ENCODE results near the gene DCAF10. TPM values are rescaled to one million over a fixed set of nuclear protein-coding genes. Genes with fewer than 3 reads are reported as not detected.

DCAF10 gene
- total and polyA plus RNA-seq, 10 of the 15 experiments (the other 5 are each of a cell fraction or from before 2014, with no cell fraction given): 3.9 to 21.7 (median 9.8) TPM

DNA sequence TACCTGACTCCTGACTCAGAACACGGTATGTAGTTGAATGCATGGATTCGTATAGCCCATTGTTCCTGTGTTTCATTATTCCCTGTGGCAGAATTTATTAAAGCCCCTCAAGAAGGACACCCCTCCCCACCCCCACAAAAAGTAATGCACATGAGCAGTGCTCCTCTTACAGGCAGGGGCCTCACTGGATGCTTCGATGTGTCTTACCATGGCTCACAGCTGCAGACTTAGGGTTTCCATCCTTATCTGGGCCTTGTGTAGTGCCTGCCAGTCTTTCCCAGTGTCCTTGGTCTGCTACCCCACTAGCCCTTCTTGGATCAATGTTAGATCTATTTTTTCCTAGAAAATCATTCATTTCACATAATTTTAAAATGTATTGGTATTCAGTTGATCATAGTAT is 30.6 kb upstream of the DCAF10 start:
- H2AFZ ChIP-seq (ENCODE audit: control insufficient read depth, low read depth, low read length): no peak overlapping the region
- H3K36me3 ChIP-seq (ENCODE audit: control insufficient read depth in 2 of 2, insufficient read depth in 2 of 2, low read length in 1 of 2): peaks cover 4 to 9% of the 10 kb centered on the region in 2 experiments; a peak in 2 of 4 replicates
- no peaks in the 10 kb centered on the region for H3K27me3 ChIP-seq (replicated peaks in 1 of 2; ENCODE audit: control insufficient read depth in 2 of 2, insufficient read depth in 2 of 2, low read length in 1 of 2)
- in situ Hi-C loops (cut with MboI): no loop called here
- no TSS peak for BruUV-seq (replicated peaks)
- whole genome bisulfite sequencing (ENCODE audit: insufficient coverage, insufficient replicate concordance, low lambda C conversion rate, missing lambda C conversion rate): 86% methylated on average over 3 of the region's 3 CpGs
- no peak overlapping the region for H3K4me2 ChIP-seq (ENCODE audit: control insufficient read depth, insufficient read depth)
- SMC1A ChIA-PET (ENCODE audit: uncharacterized antibody, unreplicated experiment): interaction anchor here (1.2 kb wide), 1 partner anchor 37 kb away, joined by 3 read pairs; no protein-coding TSS in a partner anchor
- H3K4me3 ChIP-seq: no peak overlapping the region
- no peak overlapping the region for H3K9ac ChIP-seq (ENCODE audit: control insufficient read depth, insufficient read depth, low read length)
- intact Hi-C loops (cut with micrococcal nuclease; ENCODE audit: unreplicated experiment): no loop called here
- H4K20me1 ChIP-seq (ENCODE audit: control insufficient read depth, insufficient read depth): no peaks in the 10 kb centered on the region
- TF ChIP-seq, protein P1, sequence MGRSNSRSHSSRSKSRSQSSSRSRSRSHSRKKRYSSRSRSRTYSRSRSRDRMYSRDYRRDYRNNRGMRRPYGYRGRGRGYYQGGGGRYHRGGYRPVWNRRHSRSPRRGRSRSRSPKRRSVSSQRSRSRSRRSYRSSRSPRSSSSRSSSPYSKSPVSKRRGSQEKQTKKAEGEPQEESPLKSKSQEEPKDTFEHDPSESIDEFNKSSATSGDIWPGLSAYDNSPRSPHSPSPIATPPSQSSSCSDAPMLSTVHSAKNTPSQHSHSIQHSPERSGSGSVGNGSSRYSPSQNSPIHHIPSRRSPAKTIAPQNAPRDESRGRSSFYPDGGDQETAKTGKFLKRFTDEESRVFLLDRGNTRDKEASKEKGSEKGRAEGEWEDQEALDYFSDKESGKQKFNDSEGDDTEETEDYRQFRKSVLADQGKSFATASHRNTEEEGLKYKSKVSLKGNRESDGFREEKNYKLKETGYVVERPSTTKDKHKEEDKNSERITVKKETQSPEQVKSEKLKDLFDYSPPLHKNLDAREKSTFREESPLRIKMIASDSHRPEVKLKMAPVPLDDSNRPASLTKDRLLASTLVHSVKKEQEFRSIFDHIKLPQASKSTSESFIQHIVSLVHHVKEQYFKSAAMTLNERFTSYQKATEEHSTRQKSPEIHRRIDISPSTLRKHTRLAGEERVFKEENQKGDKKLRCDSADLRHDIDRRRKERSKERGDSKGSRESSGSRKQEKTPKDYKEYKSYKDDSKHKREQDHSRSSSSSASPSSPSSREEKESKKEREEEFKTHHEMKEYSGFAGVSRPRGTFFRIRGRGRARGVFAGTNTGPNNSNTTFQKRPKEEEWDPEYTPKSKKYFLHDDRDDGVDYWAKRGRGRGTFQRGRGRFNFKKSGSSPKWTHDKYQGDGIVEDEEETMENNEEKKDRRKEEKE (IDR thresholded peaks at IDR 0.05): no peak
- TF ChIP-seq GATAD2B (conservative IDR thresholded peaks at IDR 0.05; ENCODE audit: low read depth): no peak
- no peak for TF ChIP-seq SIN3A (IDR thresholded peaks at IDR 0.05; ENCODE audit: low read depth, low read length)
- no peak for TF ChIP-seq ZNF384 (IDR thresholded peaks at IDR 0.05; ENCODE audit: borderline replicate concordance, low read depth, low read length)
- TF ChIP-seq POLR2A (IDR thresholded peaks at IDR 0.05; ENCODE audit: low read depth, low read length): no peak
- no peak for TF ChIP-seq RAD51 (IDR thresholded peaks at IDR 0.05)
- TF ChIP-seq BHLHE40 (IDR thresholded peaks at IDR 0.05; ENCODE audit: borderline replicate concordance in 1 of 2, low read depth in 2 of 2, low read length in 1 of 2): no peak
- no peak for DNase-seq (ENCODE audit: low read depth, low spot score)
- H3K9me3 ChIP-seq (replicated peaks; ENCODE audit: control insufficient read depth, insufficient read depth, low read length): no peaks in the 10 kb centered on the region
- FAIRE-seq: no peak
- no peak overlapping the region for H3K27ac ChIP-seq (ENCODE audit: control insufficient read depth, insufficient read depth)
- ATAC-seq: no peak
- POLR2A ChIA-PET: interaction anchor here (0.7 to 1.4 kb wide), 2 partner anchors 15 to 335 kb away, joined by 3 read pairs; partner anchors contain the start of gene EXOSC3
- no peaks in the 10 kb centered on the region for H3K4me1 ChIP-seq (ENCODE audit: control insufficient read depth, insufficient read depth, low read length)
- RAD21 ChIA-PET (ENCODE audit: unreplicated experiment): no interaction called here
- CTCF ChIA-PET: interaction anchor here (1.9 to 2.8 kb wide), 2 partner anchors 10 kb away, joined by 5 to 8 read pairs; no protein-coding TSS in a partner anchor
- H3K79me2 ChIP-seq (ENCODE audit: control insufficient read depth, insufficient read depth, low read length): no peaks in the 10 kb centered on the region

Data from GM12878 (cell line).